Caki2 (cell line): Measurements from ENCODE around the gene FAU. TPM values are rescaled to one million over a fixed set of nuclear protein-coding genes. Genes with fewer than 3 reads are reported as not detected.

Experiments used
- DNase-seq: peaks from one replicate; pipeline ENCODE4 v3.0.0-alpha.2; 2015; ENCODE audit warnings: low read depth
- in situ Hi-C: cut with HindIII; loops from 2 replicates; pipeline ENCODE4 v1.10.0; 2016; ENCODE audit warnings: low sequenced_read_pairs, low pct_unique_long_range_greater_than_20kb, mixed read lengths
- total RNA-seq: library from RNA; depleted of rRNA; stranded (reverse); fragments of >200 nt; shearing (Covaris generic); gene quantifications from 2 replicates; pipeline ENCODE4 v1.2.3, GENCODE V29; 2014; ENCODE audit warnings: low replicate concordance

Gene FAU
- total RNA-seq, 1 experiment from 2014 or later: 139 TPM

GRCh38 chr11:65095974-65096806, 25.7 kb downstream of the FAU start, which contains the start of gene VPS51:
VPS51 (plus strand) TSS chr11:65096214; CDS start chr11:65096251, 37 bp downstream.
- in situ Hi-C loops: no loop called here
- peak; percentile 71 for DNase-seq

DNA sequence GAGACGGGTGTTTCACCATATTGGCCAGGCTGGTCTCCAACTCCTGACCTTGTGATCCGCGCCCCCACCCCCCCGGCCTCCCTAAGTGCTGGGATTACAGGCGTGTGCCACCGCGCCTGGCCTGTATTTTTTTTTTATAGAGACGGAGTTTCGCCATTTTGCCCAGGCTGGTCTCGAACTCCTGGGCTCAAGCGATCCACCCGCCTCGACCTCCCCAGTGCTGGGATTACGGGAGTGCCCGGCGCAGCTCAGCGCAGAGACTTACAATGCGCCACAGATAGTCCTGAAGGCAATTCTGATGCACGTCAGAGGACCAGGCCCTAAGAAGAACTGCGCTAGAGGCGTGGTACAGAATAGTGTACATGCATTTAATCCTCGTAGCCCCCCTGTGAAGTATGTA, 26.5 kb downstream of the FAU start:
- in situ Hi-C loops: no loop called here

DNA sequence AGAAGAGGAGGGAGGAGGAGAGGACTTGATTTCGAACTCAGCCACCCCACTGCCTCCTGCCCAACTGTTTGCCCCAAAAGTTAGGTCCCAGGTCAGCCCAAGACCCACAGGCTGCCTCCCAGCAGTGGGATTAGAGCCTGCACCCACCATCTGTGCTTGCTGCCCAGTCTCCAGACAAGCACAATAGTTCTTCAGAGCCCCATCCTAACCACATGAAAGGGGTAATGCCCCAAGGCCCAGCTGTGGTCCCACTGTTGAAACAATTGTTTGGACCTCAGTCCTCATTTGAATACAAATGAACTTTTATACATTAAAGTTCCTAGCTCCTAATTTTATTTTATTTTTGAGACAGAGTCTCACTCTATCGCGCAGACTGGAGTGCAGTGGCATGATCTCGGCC, 31.3 kb downstream of the FAU start:
- in situ Hi-C loops: no loop called here
- DNase-seq: no peak

More for the DNA sequence above, 26.5 kb downstream of the FAU start:
- DNase-seq: no peak

GRCh38 chr11:65089621-65090020, 32.3 kb downstream of the FAU start:
- no peak for DNase-seq
- in situ Hi-C loops: no loop called here

- in situ Hi-C loops: no loop called here
Observed at GRCh38 chr11:65087827-65088226, 34.1 kb downstream of the FAU start.

GRCh38 chr11:65087216-65087615, 34.7 kb downstream of the FAU start:
- in situ Hi-C loops: no loop called here
- DNase-seq: no peak

More at GRCh38 chr11:65087827-65088226, 34.1 kb downstream of the FAU start:
- DNase-seq: no peak

- in situ Hi-C loops: no loop called here
- no peak for DNase-seq
Observed at GRCh38 chr11:65086809-65087208, 35.1 kb downstream of the FAU start.

GRCh38 chr11:65085446-65085845, 36.5 kb downstream of the FAU start:
- DNase-seq: no peak
- in situ Hi-C loops: no loop called here

DNA sequence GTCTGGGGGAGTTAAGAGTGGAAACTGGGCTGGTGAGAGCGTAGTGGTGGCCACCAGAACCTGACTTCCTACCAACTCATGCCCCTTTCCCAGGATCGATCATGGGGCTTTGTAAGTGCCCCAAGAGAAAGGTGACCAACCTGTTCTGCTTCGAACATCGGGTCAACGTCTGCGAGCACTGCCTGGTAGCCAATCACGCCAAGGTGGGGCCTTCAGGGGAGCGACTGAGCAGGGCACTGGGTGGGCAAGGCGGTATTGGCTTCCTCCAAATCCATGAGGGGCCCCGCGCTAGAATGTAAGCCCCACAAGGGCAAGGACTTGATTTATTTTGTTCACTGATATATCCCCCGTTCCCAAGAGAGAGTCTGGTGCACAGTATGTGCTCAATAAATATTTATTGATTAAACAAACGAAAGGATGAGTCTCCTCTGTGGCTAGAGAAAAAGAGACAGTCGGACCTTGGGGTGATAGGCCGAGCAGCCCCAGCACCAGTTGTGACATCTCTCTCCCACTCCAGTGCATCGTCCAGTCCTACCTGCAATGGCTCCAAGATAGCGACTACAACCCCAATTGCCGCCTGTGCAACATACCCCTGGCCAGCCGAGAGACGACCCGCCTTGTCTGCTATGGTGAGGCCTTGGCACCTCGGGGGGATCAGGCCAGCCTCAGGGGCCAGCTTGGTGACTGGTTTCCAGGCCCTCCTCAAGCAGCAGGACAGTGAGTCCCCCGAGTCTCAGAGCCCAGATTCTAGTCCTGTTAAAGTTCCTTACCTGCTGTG, 37.1 kb downstream of the FAU start:
- in situ Hi-C loops: no loop called here
- DNase-seq: no peak

DNA sequence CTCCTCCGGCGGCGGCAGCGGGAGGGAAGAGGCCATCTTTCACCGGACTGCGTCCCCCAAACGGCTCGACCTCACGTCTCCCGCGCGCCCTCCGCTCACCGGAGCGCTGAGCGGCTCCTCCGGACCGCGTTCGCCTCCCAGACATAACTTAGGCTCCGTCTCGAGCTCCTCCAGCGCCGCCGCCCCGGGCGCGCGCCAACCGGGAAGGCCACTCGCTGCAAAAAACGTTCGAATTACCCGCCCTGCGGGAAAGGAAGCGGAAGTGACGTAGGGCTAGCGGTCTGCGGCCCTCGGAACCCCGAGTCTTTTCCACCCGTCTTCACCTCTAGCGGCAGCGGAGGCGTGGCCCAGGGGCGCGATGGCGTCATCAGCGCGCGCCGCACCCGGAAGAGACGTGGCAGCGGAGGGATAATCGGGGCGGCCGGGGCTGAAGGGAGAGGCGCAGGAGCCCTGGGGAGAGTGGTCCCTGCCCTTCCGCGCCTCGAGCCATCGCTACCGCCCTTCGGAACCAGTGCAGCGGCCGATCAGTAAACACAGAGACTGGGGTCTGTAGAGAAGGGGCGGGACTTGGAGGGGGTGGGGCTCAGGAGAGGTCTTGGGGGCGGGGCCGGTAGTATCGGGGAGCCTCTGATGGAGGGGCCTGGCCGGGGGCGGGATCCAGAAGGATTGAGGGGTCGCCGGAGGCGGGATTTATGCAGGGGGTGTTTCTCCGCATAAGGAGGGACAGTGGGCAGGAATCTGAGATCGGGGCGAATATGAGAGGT, 37.9 kb downstream of the FAU start, which contains the start of the genes CDCA5 and ZFPL1:
TSS of gene CDCA5 (minus strand) at position 207 of the 764 bp plus-strand sequence. CDS start at position 145, 62 bp downstream.
TSS of gene ZFPL1 (plus strand) at position 389 of the 764 bp plus-strand sequence. CDS start 477 bp downstream, outside the sequence.
- in situ Hi-C loops: no loop called here
- DNase-seq: peak; percentile 90

DNA sequence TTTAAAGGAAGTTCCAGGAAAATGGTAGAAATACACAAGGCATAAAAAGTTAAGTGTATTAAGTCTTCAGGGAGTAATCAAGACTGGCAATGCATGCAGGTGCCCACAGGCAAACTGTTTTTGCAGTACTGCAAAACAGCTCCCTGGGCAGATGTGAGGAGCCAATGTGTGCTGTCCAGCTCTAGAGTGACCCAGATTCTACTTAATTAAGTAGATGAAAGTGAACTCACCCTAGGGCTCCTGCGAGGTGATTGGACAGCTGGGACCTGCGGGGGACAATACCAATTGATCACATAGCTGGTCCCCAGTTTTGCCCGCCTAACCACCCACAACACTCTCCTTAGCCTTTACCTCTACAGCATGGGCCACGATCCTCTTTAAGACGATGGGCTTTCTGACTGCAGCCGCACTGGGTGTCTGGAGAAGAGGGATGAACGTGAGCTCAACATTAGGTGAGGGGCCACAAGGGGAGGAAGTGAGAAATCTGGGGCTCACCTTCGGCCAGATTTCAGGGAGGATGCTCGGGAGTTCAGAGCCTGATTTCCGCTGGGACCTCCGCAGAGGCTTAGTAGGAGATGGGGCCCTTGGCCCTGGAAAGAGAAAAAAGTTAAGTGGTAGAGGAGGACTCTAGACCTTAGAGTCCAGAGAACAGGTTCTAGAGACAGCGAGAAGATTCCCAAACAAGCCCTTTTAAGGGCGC, 38.6 kb downstream of the FAU start:
- in situ Hi-C loops: no loop called here
- DNase-seq: no peak

- no peak for DNase-seq
- in situ Hi-C loops: no loop called here
Observed at GRCh38 chr11:65078786-65079342, 43.1 kb downstream of the FAU start.

DNA sequence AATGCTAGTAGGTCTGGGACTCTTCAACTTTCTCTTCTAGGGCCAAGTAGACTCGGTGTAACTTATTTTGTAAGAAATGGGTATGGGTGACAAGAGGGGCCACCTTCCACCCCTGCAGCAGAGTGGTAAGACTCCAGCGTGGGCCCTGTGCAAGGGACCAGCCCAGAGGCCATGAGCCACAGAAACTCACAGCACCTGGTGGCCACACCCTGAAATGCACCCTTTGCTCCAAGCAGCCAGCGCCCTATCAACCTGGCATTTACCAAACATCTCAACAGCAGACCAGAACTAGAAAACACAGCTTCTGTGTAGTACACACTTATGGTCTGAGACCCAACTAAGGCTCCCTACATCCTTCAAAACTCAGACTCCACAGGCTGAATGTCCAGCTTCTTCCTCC, 43.8 kb downstream of the FAU start:
- in situ Hi-C loops: no loop called here
- peak; percentile 17 for DNase-seq

DNA sequence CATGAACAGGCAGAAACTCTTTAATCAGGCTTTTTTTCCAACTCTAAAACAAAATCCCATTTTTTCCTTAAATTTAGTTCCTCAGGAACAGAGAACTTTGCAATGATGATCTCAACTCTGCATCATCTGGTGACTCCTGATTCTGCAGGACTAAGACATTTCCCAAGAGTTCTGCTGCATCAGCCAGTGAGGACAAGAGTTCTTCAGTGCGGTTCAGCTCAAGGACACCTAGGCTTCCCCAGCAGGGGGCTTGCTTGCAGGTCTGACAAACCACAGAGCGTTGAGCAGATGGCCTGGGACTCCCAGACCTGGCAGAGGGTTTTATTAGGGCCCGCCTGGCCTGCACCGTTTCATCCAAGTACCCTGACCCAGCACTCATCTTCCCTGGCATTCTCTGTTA, 44.5 kb downstream of the FAU start:
- in situ Hi-C loops: no loop called here
- DNase-seq: no peak

DNA sequence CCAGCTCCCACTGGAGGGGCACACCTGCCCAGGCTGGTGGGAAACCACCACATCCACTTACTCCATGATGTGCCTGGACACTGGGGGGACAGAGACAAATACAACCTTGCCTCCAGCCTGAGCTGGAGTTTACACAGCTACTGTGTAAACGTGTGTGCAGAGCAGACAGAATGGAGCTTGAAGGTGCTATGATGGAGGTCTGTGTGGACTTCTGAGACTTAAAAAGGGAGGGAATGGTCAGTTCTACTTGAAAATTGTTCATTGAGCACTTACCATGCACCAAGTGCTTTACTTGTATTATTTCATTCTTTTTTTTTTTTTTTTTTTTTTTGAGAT, 49.3 kb downstream of the FAU start:
- in situ Hi-C loops: no loop called here
- DNase-seq: no peak

DNA sequence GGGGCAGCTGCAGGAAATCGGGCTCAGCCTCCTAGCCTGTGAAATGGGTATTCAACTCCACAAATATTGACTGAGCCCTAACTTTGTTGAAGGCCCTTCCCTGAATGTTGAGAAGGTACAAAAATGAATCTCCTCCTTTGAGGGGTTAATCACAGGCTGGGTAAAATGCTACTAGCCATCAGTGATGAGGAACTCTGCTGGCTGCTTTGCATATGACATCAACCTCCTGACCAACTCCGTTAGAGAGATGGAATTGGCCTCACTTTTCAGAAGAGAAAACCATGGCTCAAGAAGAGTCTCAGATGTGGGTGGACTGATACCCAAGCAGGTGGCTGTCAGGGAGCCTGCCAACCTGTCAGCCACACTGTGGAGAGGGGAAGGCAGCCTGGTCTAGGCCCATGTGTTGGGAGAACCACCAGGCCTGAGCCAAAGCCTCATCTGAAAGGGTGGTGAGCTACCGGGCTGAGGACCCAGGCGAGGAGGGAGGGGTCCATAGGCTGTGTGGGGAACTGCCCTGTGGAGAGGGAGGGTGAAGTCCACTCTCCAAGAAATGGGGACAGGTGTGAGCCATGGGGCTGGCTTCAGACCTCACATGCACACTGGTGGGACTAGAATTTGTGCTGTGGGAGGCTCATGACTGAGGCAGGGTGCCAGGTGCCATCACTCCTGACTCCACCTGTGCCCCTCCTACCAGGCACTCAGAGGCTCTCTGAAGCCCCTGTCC, 49.9 kb downstream of the FAU start:
- in situ Hi-C loops: no loop called here
- DNase-seq: no peak
